SH-SY5Y (cell line): ENCODE results near the gene SLC2A11.

Source experiments
- GATA2 ChIP-seq: IDR thresholded peaks from 2 replicates; pipeline ENCODE4 v1.6.1; 2011; ENCODE audit warnings: mild to moderate bottlenecking, low read depth, low read length
- GATA3 ChIP-seq: IDR thresholded peaks from 2 replicates; pipeline ENCODE4 v1.6.1; 2011; ENCODE audit warnings: low read depth, mild to moderate bottlenecking, low read length, moderate library complexity

DNA sequence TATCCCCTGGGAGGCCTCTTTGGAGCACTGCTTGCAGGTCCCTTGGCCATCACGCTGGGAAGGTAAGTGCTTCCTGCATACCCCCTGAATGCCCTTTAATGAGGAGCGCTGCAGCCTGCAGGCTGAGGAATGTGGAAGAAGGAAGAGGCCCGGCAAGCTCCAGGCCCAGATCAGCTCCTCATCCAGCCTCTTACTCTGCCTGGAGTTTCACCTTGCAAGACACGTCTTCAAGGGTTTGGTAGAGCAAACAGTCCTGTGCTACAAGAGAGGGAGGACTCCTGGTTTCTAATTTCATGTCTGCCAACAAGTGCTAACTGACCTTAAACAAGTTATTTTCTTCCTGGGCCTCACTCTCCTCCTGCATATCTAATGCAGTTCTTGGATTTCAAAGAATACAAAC is 10.9 kb downstream of the SLC2A11 start:
- TF ChIP-seq GATA2: no peak
- TF ChIP-seq GATA3: no peak
